NCI-H1105 treated with DMSO at 0.1 percent for 48 hours (cell line): ENCODE results near the gene RAB26.
"Not testable (repeated sequence)": the region's sequence is repeated elsewhere in the genome, so short reads cannot be mapped to it uniquely, and the experiment has no call there.

Source experiments
- DNase-seq: peaks from one replicate; lab custom pipeline; 2025; lab: John Stamatoyannopoulos, UW

Gene RAB26

GRCh38 chr16:2196162-2196980 lies 47.9 kb downstream of the RAB26 start, which contains the start of gene CASKIN1:
Gene CASKIN1 (minus strand): TSS chr16:2196605. CDS start chr16:2196432, 173 bp downstream.
- DNase-seq = no peak

GRCh38 chr16:2196981-2197511 lies 48.6 kb downstream of the RAB26 start:
- no peak for DNase-seq

DNA sequence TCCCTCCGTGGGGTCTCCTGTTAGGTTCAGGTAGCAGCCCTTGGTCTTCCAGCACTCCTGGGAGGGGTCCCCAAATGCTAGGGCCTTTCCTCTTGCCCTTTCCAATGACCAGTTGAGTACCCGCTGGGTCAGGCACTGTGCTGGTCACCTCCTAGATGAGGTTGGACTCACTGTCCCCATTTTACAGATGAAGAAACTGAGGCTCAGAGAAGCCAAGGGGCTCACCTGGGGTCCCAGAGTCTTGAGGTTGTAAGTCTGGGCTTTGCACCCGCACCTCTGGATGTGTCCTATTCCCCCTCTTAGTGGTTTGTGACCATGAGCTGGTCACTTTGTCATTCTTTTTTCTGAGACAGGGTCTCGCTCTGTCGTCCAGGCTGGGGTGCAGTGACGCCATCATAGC lies 49.3 kb downstream of the RAB26 start:
- DNase-seq = no peak

GRCh38 chr16:2198283-2198682 lies 49.9 kb downstream of the RAB26 start:
- no peak for DNase-seq

GRCh38 chr16:2199095-2199494 lies 50.7 kb downstream of the RAB26 start:
- no peak for DNase-seq

DNA sequence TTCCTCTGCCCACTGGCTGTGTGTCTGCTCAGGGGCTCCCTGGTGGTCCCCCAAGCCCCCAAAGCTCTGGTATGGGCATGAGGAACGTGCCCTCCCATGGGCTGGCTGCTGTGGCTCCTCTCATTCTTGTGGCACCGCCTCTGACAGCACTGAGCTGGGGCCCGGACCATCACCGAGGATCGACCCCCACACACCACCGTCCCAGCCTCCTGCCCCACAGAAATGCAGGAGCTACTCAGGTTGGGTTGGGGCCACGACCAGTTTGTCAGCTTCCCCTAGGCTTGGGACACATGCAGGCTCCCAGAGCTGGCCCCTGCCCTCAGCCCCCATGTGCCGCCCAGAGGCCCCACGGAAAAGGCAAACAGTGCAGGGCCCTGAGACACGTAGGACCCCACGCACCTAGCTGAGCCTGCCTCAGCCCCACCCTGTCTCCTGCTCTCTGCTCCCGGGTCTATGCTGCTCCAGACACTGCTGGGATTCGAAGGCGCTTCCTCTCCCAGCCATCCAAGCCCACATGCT lies 51.3 kb downstream of the RAB26 start:
- no peak for DNase-seq

DNA sequence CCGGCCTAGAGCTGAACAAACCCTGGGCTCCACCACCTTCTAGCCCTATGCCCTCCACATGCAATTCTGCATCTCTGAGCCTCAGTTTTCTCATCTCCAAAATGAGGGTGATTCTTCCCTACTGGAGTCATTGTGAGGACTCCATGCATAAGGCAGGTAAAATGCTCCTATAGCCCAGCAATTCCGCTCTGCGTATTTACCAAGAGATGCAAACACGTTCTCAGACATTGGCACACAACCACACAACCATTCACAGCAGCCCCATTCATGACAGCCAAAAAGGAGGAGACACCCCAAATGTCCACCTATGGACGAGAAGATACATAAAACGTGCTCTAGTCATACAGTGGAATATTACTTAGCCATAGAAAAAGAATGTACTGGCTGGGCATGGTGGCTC lies 51.9 kb downstream of the RAB26 start:
- no peak for DNase-seq

DNA sequence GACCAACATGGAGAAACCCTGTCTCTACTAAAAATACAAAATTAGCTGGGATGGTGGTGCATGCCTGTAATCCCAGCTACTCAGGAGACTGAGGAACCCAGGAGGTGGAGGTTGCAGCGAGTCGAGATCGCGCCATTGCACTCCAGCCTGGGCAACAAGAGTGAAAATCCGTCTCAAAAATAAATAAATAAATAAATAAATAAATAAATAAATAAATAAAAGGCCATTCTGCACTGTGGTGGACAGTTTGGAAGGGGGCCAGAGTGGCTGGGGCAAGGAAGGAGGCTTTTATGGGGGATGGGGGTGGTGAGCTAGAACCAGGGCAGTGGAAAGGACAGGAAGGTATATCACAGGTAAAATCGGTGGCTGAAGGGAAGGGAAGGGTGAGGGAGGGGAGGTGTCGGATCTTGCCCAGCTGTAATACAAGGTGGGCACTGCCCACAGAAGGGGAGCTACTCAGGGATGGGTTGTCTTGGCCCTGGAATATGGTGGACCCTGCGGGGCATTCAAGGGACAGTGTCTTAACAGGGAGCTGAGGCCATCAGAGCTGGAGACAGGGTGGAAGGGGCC lies 54.8 kb downstream of the RAB26 start:
- DNase-seq = not testable (repeated sequence)
